GM21447 (cell line): ENCODE measurements around the gene LAMTOR1.

ENCODE experiments used
- ATAC-seq: cut with Tn5 transposase; IDR thresholded peaks from one replicate; pipeline ENCODE4 v1.9.1; 2021; ENCODE audit not compliant: unreplicated experiment

Gene LAMTOR1

GRCh38 chr11:72120930-72121329, 17.8 kb upstream of the LAMTOR1 start:
- ATAC-seq, result no peak

- no peak for ATAC-seq
Observed at GRCh38 chr11:72119198-72119597, 16.1 kb upstream of the LAMTOR1 start.

GRCh38 chr11:72116019-72116755, 13.1 kb upstream of the LAMTOR1 start:
- no peak for ATAC-seq

GRCh38 chr11:72114570-72114969, 11.5 kb upstream of the LAMTOR1 start:
- no peak for ATAC-seq

GRCh38 chr11:72112978-72113808, 10.1 kb upstream of the LAMTOR1 start:
- peak; percentile 1 for ATAC-seq

GRCh38 chr11:72112143-72112977, 9.3 kb upstream of the LAMTOR1 start, which contains the start of gene ANAPC15:
TSS of gene ANAPC15 (minus strand) at chr11:72112695. CDS start at chr11:72111276, 1,419 bp downstream.
- peak; percentile 84 for ATAC-seq

- ATAC-seq, result no peak
Observed at GRCh38 chr11:72111300-72112142, 8.4 kb upstream of the LAMTOR1 start.

GRCh38 chr11:72105888-72106287, 2.8 kb upstream of the LAMTOR1 start, which contains the start of gene TOMT:
TSS of gene TOMT (plus strand) at chr11:72105924. CDS start at chr11:72105952, 28 bp downstream.
- ATAC-seq, result no peak

- ATAC-seq, result no peak
Observed at GRCh38 chr11:72103754-72104167, 664 bp upstream of the LAMTOR1 start.

- peak; percentile 10 for ATAC-seq
Observed at GRCh38 chr11:72102631-72102945, 509 bp downstream of the LAMTOR1 start.

GRCh38 chr11:72102162-72102561, 935 bp downstream of the LAMTOR1 start:
- ATAC-seq, result no peak

GRCh38 chr11:72100462-72100861, 2.6 kb downstream of the LAMTOR1 start:
- ATAC-seq, result no peak

- ATAC-seq, result no peak
Observed at GRCh38 chr11:72100009-72100408, 3.1 kb downstream of the LAMTOR1 start.

- ATAC-seq, result no peak
Observed at GRCh38 chr11:72098741-72099140, 4.4 kb downstream of the LAMTOR1 start.

GRCh38 chr11:72091292-72091691, 11.8 kb downstream of the LAMTOR1 start:
- no peak for ATAC-seq

GRCh38 chr11:72088076-72088808, 14.9 kb downstream of the LAMTOR1 start:
- ATAC-seq, result no peak

GRCh38 chr11:72085621-72086351, 17.3 kb downstream of the LAMTOR1 start:
- ATAC-seq, result no peak

GRCh38 chr11:72084965-72085364, 18.1 kb downstream of the LAMTOR1 start:
- no peak for ATAC-seq

GRCh38 chr11:72084076-72084475, 19.0 kb downstream of the LAMTOR1 start:
- no peak for ATAC-seq
